OCI-LY3 (cell line): ENCODE data around the gene FAT1.

Source experiments
- H2AFZ ChIP-seq: fragments of 200-600, 300-600 bp; shearing (Covaris generic); 2 replicates; pipeline ENCODE4 v1.6.0; 2014; ENCODE audit warnings: antibody characterized with exemption, low read depth, low read length
- H3K27ac ChIP-seq: fragments of 200-600, 300-600 bp; sonication (generic); 2 replicates; pipeline ENCODE4 v1.5.1; 2014; ENCODE audit warnings: mild to moderate bottlenecking, low read length, moderate library complexity, mixed read lengths
- H3K27me3 ChIP-seq: fragments of 200-600, 300-600 bp; sonication (generic); 2 replicates; pipeline ENCODE4 v1.6.1; 2014; ENCODE audit warnings: low read depth, low read length, mixed read lengths
- H3K36me3 ChIP-seq: fragments of 200-600, 300-600 bp; sonication (generic); replicated peaks from 2 replicates; pipeline ENCODE3; 2014; ENCODE audit warnings: low read depth, low read length, mixed read lengths
- H3K4me1 ChIP-seq: fragments of 300-600, 200-600 bp; sonication (generic); 2 replicates; pipeline ENCODE4 v1.6.1; 2014; ENCODE audit warnings: low read length, mixed read lengths
- H3K4me2 ChIP-seq: fragments of 200-600, 300-600 bp; sonication (generic); 2 replicates; pipeline ENCODE4 v1.6.1; 2014; ENCODE audit warnings: low read length, mixed read lengths
- H3K4me3 ChIP-seq: fragments of 300-600, 200-600 bp; sonication (generic); 2 replicates; pipeline ENCODE4 v1.5.1; 2014; ENCODE audit warnings: antibody characterized with exemption, mild to moderate bottlenecking, low read length, moderate library complexity
- H3K79me2 ChIP-seq: fragments of 300-600, 200-600 bp; shearing (Covaris generic); 2 replicates; pipeline ENCODE4 v1.6.1; 2014; ENCODE audit warnings: mild to moderate bottlenecking, low read length, mixed read lengths
- H3K9ac ChIP-seq: fragments of 300-600, 200-600 bp; shearing (Covaris generic); 2 replicates; pipeline ENCODE4 v1.6.0; 2014; ENCODE audit warnings: mild to moderate bottlenecking, low read length, moderate library complexity
- H3K9me3 ChIP-seq: fragments of 200-600, 300-600 bp; shearing (Covaris generic); 2 replicates; pipeline ENCODE4 v1.6.1; 2014; ENCODE audit warnings: low read length, mixed read lengths; ENCODE audit not compliant: insufficient read depth
- H4K20me1 ChIP-seq: fragments of 200-600, 300-600 bp; sonication (generic); 2 replicates; pipeline ENCODE4 v1.6.1; 2016; ENCODE audit warnings: low read length, mixed read lengths; ENCODE audit not compliant: insufficient read depth
- EZH2phosphoT487 ChIP-seq: fragments of 200-600 bp; shearing (Covaris generic); IDR thresholded peaks from 2 replicates; pipeline ENCODE4 v1.6.1; 2018; ENCODE audit warnings: antibody characterized with exemption, mixed run types, low read depth
- TF ChIP-seq, protein P1 (sequence below): fragments of 200-600, 300-600 bp; sonication (generic); IDR thresholded peaks from 2 replicates; pipeline ENCODE4 v1.5.1; 2014; ENCODE audit warnings: antibody characterized with exemption, low read length, low read depth

Gene FAT1

DNA sequence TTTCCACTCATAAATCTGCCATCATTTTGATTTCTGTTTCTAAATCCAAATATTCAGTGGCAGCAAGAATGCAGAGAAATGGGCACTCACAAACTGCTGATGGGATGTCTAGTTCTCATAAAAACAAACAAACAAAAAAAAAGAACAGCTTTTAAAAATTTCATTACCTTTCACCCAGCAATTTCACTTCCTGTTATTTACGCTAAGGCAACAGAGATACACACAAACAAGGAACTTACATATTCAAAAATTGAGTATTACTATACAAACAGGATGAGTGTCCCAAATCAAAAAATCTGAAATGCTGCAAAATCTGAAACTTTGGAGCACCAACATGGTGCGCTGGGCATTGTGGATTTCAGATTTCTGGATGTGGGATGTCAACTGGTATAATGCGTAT, 36.4 kb downstream of the FAT1 start:
- no peak for TF ChIP-seq EZH2phosphoT487
- TF ChIP-seq, protein P1, sequence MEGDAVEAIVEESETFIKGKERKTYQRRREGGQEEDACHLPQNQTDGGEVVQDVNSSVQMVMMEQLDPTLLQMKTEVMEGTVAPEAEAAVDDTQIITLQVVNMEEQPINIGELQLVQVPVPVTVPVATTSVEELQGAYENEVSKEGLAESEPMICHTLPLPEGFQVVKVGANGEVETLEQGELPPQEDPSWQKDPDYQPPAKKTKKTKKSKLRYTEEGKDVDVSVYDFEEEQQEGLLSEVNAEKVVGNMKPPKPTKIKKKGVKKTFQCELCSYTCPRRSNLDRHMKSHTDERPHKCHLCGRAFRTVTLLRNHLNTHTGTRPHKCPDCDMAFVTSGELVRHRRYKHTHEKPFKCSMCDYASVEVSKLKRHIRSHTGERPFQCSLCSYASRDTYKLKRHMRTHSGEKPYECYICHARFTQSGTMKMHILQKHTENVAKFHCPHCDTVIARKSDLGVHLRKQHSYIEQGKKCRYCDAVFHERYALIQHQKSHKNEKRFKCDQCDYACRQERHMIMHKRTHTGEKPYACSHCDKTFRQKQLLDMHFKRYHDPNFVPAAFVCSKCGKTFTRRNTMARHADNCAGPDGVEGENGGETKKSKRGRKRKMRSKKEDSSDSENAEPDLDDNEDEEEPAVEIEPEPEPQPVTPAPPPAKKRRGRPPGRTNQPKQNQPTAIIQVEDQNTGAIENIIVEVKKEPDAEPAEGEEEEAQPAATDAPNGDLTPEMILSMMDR, result no peak
- Histone ChIP-seq H3K27ac (no peak overlapping the region), H3K79me2 (no peaks in the 10 kb centered on the region), H3K9me3 (no peaks in the 10 kb centered on the region), H3K27me3 (no peaks in the 10 kb centered on the region), H2AFZ (no peak overlapping the region), H3K4me1 (no peaks in the 10 kb centered on the region), H3K4me2 (no peak overlapping the region), H3K36me3 (no peaks in the 10 kb centered on the region), H3K9ac (no peak overlapping the region), H3K4me3 (no peak overlapping the region), H4K20me1 (no peaks in the 10 kb centered on the region)

DNA sequence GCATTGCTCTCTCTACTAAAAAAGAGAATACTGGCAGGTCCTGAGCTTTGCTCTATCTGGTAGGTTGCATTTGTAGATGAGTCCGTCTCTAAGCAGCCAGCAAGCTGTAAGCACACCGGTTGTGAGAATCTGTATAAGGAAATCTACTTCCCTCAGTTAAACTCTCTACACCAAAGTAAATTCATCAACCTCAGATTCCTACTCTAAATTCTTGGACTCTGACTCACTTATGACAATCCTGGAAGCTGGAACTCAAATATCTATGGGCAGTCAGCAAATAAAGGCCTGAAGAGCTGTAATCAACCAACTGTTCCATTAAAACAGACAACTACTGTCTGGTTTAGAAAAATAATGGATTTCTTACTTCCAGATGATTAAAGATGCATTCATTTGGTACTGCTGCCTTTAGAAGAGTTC, 37.9 kb downstream of the FAT1 start:
- no peak overlapping the region for H3K4me3 ChIP-seq
- H3K27me3 ChIP-seq, result no peaks in the 10 kb centered on the region
- no peak overlapping the region for H3K9ac ChIP-seq
- no peaks in the 10 kb centered on the region for H3K4me1 ChIP-seq
- H3K4me2 ChIP-seq, result no peak overlapping the region
- no peak overlapping the region for H3K27ac ChIP-seq
- TF ChIP-seq EZH2phosphoT487, result no peak
- TF ChIP-seq, protein P1, result no peak
- H3K79me2 ChIP-seq, result no peaks in the 10 kb centered on the region
- no peak overlapping the region for H2AFZ ChIP-seq
- no peaks in the 10 kb centered on the region for H3K9me3 ChIP-seq
- H4K20me1 ChIP-seq, result no peaks in the 10 kb centered on the region
- H3K36me3 ChIP-seq, result no peaks in the 10 kb centered on the region

DNA sequence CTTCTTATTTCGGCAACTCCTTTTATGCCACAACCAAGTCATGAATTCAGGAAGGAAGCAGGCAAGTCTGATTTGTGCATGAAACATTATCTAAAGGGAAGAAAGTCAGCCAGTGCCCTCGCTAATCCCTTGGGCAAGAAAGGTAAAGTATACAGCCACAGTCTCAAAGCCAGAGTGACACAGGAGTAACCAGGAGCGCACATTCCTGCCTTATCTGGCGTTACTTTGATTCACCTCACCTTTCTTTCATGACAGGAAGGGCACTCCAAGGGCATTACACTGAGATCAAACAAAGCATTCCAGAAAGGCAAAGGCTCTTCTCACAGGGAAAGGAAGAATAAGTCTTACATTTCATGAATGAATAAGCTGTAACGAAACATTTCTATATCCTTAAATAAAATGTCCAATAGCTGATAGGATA, 38.8 kb downstream of the FAT1 start:
- Histone ChIP-seq H3K9ac (no peak overlapping the region), H3K4me1 (no peaks in the 10 kb centered on the region), H3K4me3 (no peak overlapping the region), H3K36me3 (no peaks in the 10 kb centered on the region), H3K79me2 (no peaks in the 10 kb centered on the region), H3K27me3 (no peaks in the 10 kb centered on the region), H2AFZ (no peak overlapping the region), H3K27ac (no peak overlapping the region), H3K9me3 (no peaks in the 10 kb centered on the region), H3K4me2 (no peak overlapping the region), H4K20me1 (no peaks in the 10 kb centered on the region)
- TF ChIP-seq EZH2phosphoT487, result no peak
- TF ChIP-seq, protein P1, result no peak

DNA sequence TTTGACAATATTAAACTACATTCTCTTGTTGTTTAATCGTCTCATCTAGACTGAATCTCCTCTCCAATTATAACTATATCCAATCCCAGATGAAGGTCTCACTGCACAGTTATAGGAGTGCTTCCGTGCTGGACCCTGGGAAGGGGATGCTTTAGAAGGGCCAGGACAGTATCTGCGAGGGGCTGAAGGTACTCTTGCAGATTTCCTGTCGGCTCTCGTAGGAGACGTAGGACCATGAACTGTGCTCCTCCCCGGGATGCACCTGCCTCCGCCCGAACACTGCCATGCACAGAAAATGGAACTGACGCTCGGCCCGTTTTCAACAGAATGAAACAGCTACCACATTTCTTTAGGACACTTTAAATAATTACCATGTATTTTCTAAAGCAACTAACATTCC, 39.4 kb downstream of the FAT1 start:
- Histone ChIP-seq H4K20me1 (no peaks in the 10 kb centered on the region), H3K4me3 (no peak overlapping the region), H3K4me2 (no peak overlapping the region), H3K9me3 (no peaks in the 10 kb centered on the region), H3K9ac (no peak overlapping the region), H3K27me3 (no peaks in the 10 kb centered on the region), H3K27ac (no peak overlapping the region), H3K36me3 (no peaks in the 10 kb centered on the region), H3K4me1 (no peaks in the 10 kb centered on the region), H3K79me2 (no peaks in the 10 kb centered on the region), H2AFZ (no peak overlapping the region)
- TF ChIP-seq, protein P1, result no peak
- no peak for TF ChIP-seq EZH2phosphoT487
